ENCODE data around the gene TCF7L2.

The TCF7L2 gene

DNA sequence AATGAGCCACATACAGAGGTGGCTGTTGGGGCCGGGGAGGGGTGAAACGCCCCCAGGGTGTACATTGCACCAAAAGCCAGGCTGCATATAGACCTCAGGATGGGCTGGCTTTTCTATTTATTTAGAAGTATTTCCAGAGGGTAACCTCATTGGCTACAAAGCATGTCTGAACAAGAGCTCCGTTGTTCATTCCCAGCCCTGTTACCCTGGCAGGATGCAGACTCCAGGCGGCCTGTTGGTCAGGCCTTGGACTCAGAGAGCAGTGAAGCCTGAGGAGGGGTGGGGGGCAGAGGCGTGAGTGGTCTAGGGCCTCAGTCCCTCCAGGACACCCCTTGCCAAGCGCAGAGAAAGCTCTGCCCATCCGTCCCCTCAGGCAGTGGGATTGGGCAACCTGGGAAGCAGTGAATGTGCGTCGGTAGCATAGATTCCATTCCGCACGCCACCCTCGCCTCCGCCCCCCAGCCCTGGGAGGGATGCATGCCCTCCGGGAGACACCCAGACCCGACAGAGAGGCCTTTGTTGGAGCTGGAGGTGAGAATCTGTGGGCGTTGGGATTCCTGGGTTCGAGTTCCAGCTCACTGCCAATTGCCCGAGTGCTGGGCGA is 41.9 kb downstream of the TCF7L2 start:
- in situ Hi-C loops (cut with HindIII; ENCODE audit: low sequenced_read_pairs) = no loop called here

GRCh38 chr10:112996462-112996861 is 46.4 kb downstream of the TCF7L2 start:
- in situ Hi-C loops (cut with HindIII; ENCODE audit: low sequenced_read_pairs) = no loop called here

DNA sequence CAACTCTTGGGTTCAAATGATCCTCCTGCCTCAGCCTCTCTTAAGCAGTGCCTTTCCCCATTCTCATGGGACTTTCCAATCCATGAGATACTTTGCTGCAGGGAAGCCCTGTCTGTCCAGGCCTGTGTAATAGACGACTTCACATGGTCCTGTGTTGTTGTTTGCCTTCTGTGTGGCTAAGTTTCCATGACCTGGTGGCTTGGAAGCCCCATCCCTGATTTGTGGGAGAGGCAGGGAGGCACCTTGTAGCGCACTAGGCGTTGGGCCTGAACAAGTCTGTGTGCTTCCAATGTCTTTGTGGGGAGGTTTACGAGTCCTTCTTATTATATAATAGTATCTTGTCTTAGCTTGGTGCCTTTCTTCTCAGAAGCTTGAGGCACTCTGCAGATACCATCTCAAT is 49.1 kb downstream of the TCF7L2 start:
- in situ Hi-C loops (cut with HindIII; ENCODE audit: low sequenced_read_pairs) = no loop called here

DNA sequence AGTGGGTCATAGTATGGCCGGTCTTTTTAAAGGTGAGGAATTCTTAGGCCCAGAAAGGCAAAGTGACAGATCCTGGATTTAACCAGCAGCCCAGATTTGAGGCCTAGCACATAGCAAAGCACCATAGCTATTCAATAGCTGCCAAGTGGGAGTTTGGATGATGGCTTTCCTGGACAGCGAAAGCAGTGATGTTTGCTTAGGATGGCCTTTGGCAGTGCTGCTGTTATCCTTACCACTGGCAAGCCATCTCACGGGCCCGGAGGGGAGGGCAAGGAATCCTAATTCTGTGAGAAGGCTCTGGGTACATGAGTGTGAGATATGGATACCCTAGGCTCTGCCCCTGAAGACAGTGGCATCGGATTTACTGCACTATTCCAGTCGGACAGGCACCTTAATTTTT is 50.4 kb downstream of the TCF7L2 start:
- in situ Hi-C loops (cut with HindIII; ENCODE audit: low sequenced_read_pairs) = no loop called here

DNA sequence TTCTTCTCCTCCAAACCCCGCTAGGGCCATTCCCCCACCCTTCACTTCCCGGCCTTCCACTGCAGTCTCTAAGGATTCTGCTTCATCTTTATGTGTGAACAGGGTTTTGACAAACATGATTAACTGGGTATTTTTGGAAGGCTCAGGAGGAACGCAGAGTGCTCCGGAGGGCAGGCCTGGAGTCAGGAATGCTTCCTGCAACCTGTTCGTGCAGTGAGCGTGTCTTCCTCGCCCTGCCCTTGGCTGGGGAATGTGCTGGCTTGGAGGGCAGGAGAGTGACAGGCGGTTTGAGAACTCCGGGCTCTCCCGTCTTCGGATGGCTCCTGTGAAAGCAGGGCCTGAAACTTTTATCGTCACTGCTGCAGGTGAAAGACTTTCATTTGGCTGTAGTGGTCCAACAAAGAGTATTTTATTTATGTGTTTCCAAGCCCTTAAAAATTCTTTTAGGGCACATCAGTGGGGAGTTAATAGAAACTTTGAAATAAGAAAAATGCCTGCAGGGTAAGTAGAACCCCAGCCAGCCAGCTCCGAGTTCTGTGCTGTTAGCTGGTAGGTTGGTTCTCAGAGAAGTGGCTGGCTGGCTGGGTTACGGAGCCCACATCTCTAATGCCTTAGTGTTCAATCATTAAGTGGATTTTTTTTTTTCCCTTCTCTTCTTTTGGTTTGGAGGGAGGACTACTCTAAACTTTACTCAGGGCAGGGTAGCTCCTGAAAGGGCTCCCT is 51.0 kb downstream of the TCF7L2 start:
- in situ Hi-C loops (cut with HindIII; ENCODE audit: low sequenced_read_pairs) = no loop called here

DNA sequence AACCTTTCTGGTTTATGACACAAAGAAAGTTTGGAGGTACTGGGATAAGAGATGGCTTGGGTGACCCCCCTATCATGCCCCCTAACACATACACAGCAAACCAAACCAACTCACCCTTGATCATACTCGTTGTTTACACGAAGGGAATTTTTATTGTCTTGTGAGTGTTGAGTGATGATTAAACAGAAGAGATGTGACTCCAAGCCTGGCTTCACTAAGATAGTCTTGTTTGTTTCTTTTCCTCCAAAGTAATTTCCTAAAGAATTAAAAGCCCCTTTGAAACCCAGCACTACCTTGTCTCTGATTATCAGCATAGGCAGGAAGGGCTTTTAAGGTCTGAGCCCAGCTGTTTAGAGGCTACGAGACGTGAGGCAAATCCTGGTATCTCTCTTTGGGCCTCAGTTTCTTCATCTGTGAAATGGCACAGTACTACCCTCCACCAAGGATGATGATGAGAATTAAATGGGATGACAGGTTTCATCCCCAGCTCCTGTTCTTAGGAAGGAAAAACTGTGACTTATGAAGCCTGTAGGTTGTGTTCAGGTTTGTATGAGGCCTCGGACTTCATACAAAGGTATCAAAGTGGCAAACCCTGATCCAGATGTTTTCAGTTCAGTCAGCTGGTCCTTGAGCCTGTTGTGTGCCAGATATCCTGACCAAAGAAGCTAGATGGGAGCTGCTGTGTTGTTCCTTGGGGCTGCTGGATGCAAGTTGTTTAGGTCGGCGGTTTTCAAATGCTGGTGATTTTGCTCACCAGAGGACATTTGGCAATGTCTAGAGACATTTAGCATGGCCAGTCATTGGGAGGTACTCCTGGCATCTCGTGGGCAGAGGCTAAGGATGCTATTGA is 51.8 kb downstream of the TCF7L2 start:
- in situ Hi-C loops (cut with HindIII; ENCODE audit: low sequenced_read_pairs) = no loop called here

- in situ Hi-C loops (cut with HindIII; ENCODE audit: low sequenced_read_pairs) = no loop called here
Observed at GRCh38 chr10:113002449-113002777, 52.4 kb downstream of the TCF7L2 start.

DNA sequence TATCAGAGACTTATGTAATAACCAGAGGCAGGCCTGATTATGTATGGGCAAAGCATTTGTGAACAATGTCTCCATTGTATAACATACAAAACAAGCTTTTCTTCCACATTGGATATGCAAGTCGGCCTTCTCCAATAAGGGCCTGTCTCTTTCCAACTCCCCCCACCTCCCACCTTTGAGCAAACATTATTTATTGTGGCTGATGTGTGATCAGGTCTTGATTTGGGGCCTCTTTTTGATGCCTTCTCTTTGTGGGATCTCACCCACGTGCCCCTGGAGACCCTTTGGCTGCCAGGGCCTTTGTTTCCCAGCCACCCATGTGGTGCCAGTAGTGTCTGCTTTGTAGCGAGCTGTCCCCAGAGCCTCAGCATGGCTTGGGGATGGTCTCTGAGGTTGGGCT is 53.0 kb downstream of the TCF7L2 start:
- in situ Hi-C loops (cut with HindIII; ENCODE audit: low sequenced_read_pairs) = no loop called here

DNA sequence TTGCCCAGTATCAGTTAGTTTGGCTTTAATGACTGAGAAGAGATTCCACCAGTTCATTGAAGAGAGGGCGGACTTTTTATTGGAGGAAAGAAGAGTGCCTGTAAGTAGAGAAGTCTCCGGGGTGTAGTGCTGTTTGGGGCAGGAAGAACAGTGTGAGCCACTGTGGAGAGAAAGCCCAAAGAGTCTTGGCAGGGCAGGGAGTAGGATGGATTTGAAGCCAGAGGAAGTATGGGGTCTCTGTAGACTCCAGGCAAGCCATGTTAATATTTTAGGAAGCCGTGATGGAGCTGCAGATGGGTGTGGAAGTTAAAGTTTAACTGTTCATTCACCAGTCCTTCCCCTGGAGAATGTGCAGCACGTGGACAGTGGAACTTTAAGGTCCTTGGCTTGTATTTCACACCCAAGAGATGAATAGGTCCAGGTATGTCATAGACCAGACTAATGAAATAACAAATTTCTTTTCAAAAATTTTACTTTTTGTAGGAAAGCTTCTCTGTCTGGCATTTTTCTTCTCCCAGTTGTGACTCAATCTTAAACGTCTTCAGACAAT is 54.1 kb downstream of the TCF7L2 start:
- in situ Hi-C loops (cut with HindIII; ENCODE audit: low sequenced_read_pairs) = no loop called here

- in situ Hi-C loops (cut with HindIII; ENCODE audit: low sequenced_read_pairs) = no loop called here
Observed at GRCh38 chr10:113005380-113005779, 55.3 kb downstream of the TCF7L2 start.

- in situ Hi-C loops (cut with HindIII; ENCODE audit: low sequenced_read_pairs) = no loop called here
Observed at GRCh38 chr10:113006656-113007342, 56.8 kb downstream of the TCF7L2 start.

DNA sequence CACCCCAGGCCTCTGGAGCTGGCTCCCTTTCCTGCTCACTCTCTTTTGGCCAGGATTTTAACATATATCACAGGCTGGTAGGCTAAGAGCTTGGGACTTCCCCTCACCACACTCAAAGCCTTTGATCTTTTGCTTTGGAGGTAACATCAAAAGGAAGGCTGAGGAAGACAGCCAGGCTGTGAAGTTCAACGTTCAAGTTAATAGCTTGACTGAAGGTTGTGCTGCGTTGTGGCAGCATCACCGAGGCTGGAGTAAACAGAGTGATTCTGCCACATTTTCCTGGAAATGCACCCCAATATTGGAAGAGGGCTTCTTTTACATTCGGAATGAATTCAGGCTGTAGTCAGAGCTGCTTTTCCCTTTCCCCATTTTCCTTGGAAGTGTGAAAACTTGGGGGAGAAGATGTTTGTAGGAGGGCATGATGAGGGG is 57.3 kb downstream of the TCF7L2 start:
- in situ Hi-C loops (cut with HindIII; ENCODE audit: low sequenced_read_pairs) = no loop called here

DNA sequence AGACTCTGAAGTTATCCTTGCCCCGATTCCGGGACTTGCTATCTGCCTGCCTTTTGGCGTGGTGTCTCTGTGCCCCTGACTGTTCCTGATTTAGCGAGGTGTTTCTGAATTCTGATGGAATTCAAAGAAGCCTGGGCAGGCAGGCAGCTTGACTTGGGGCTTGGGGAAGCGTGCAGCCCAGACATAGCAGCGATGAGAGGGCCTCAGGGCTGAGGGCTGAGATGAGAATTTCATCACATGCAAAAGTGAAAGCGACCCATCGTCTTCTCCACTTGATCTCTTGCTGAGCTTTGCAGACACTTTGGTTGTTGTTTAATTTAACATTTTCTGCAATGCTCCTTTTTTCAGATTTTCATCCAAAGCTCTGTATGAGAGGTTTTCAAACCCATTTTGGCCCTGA is 57.8 kb downstream of the TCF7L2 start:
- in situ Hi-C loops (cut with HindIII; ENCODE audit: low sequenced_read_pairs) = no loop called here

DNA sequence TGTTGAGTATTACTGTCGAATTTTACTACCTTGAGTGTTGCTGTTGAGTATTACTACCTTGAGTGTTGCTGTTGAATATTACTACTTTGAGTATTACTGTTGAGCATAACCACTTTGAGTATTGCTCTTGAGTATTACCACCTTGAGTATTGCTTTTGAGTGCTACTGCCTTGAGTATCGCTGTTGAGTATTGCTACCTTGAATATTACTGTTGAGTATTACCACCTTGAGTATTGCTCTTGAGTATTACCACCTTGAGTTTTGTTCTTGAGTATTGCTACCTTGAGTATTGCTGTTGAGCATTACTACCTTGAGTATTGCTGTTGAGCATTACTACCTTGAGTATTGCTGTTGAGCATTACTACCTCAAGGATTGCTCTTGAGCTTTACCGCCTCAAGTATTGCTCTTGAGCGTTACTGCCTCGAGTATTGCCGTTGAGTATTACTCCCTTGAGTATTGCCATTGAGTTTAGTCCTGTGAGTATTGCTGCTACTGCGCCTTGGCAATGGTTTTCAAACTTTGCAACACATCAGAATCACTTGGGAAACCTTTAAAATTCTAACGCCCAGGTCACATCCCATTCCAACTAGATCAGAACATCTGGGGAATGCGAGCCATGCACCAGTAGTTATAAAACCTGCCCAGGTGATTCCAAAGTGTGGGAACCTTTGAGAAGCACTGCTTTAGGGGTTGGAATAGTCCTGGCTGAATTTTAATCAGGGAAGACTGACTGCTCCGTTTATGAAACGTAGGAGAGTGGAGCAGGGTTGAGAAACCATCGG is 61.7 kb downstream of the TCF7L2 start:
- in situ Hi-C loops (cut with HindIII; ENCODE audit: low sequenced_read_pairs) = no loop called here

DNA sequence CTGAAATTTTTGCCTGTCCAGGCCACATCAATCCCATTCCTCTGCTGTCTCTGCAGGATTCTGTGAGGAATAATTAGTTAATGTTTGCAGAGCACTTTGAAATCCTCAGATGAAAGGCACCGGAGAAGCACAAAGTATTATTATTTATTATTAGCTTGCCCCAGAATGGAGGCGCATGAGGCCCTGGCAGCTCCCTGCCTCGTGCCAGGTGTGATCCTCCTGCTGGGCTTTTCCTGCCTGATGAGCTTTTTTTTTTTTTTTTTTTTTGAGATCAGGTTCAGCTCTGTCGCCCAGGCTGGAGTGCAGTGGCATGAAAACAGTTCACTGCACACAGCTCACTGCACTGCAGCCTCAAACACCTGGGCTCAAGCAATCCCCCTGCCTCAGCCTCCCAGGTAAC is 65.2 kb downstream of the TCF7L2 start:
- in situ Hi-C loops (cut with HindIII; ENCODE audit: low sequenced_read_pairs) = no loop called here

GRCh38 chr10:113017376-113017775 is 67.3 kb downstream of the TCF7L2 start:
- in situ Hi-C loops (cut with HindIII; ENCODE audit: low sequenced_read_pairs) = no loop called here

DNA sequence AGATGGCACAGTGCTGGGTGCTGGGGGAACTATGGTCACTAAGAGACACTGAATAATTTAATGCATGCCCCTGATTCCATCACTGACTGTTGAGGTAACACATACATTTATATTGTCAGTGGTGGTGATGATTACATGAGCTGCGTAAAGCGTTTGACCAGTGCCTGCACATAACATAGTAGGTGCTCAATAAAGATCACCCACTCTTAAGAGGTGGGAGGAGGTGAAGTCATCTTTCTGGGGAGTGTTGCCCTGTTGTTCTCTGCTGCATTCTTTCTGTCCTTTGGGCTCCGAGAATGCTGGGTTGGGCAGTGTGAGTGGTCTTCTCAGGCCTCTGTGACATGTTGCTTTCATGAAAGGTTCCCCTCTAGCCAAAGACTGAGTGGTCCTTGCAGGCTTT is 68.0 kb downstream of the TCF7L2 start:
- in situ Hi-C loops (cut with HindIII; ENCODE audit: low sequenced_read_pairs) = no loop called here

DNA sequence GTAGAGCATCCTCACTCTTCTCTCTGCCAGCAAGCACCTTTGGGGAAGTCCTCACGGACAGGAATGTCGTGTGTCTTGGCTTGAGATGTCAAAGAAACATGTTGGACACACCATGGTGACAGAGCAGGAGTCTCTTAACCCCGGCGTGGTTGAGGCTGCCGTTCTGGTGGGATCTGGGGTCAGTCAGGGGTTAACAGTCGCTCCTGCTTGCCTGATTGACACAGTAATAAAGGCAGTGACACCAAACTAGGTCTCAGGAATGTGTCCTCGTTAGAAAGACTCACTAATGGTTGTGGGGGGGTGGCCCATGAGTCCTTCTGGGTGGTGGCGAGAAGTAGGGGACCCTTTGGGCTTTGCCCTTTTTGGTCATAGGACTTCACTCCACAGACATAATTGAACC is 69.0 kb downstream of the TCF7L2 start:
- in situ Hi-C loops (cut with HindIII; ENCODE audit: low sequenced_read_pairs) = no loop called here

DNA sequence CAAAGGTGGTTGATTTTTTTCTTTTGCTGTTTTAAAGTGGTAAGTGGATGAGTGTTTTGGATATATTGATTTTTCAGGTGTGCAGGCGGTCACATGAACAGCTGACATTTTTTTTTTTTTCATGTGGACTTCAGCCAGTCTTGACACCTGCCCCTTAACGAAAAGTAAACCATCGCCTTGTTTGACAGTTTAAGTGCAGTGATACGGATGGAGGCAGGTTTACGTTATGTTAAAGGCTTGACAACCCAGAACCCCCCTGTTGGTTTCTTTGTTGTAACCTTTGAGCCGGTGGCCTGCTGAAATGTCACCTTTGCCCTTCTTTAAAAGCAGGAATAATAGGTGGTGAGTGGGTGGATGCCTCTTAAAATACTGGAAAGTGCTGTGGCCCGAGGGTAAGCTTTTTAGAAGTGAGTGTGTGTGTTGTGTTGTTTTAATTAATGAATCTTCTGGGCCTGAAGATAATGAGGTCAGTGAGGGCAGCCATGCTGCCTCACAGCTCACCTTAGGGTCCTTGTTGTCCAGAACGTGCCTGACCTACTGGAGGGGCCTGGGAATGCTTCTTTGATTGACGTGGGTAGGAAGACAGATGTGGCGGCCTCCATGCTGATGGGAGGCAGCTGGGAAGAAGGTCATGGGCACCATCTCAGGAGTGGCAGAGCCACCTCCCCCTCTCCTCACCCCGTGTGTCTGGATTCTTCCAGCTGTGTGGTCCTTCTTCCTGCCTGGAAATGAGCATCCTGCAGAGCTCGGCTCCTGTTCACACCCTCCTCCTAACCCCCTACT is 69.8 kb downstream of the TCF7L2 start:
- in situ Hi-C loops (cut with HindIII; ENCODE audit: low sequenced_read_pairs) = no loop called here

GRCh38 chr10:113020475-113020753 is 70.4 kb downstream of the TCF7L2 start:
- in situ Hi-C loops (cut with HindIII; ENCODE audit: low sequenced_read_pairs) = no loop called here
